GOT3 (cell line): Measurements from ENCODE around the gene MICAL1.

ENCODE experiments used
- DNase-seq: peaks from one replicate; lab custom pipeline; 2025; ENCODE audit warnings: mixed read lengths; lab: John Stamatoyannopoulos, UW

MICAL1 gene

GRCh38 chr6:109455437-109456110 lies at the start of gene MICAL1:
TSS of gene MICAL1 (minus strand) at chr6:109455772. CDS start at chr6:109454196, 1,576 bp downstream.
- peak; percentile 12 for DNase-seq

GRCh38 chr6:109503327-109504224 lies 48.0 kb upstream of the MICAL1 start:
- no peak for DNase-seq

GRCh38 chr6:109498936-109499335 lies 43.4 kb upstream of the MICAL1 start:
- no peak for DNase-seq

- DNase-seq, result no peak
Measured at GRCh38 chr6:109498052-109498451, 42.5 kb upstream of the MICAL1 start.

- no peak for DNase-seq
Measured at GRCh38 chr6:109496036-109496772, 40.6 kb upstream of the MICAL1 start.

- no peak for DNase-seq
Measured at GRCh38 chr6:109493865-109494264, 38.3 kb upstream of the MICAL1 start.

- no peak for DNase-seq
Measured at GRCh38 chr6:109491207-109491938, 35.8 kb upstream of the MICAL1 start.

GRCh38 chr6:109490713-109491112 lies 35.1 kb upstream of the MICAL1 start:
- DNase-seq, result no peak

- no peak for DNase-seq
Measured at GRCh38 chr6:109488001-109488400, 32.4 kb upstream of the MICAL1 start.

- DNase-seq, result no peak
Measured at GRCh38 chr6:109486068-109486467, 30.5 kb upstream of the MICAL1 start.

- no peak for DNase-seq
Measured at GRCh38 chr6:109485266-109485935, 29.8 kb upstream of the MICAL1 start.

- no peak for DNase-seq
Measured at GRCh38 chr6:109484122-109484521, 28.6 kb upstream of the MICAL1 start.

- no peak for DNase-seq
Measured at GRCh38 chr6:109483735-109484057, 28.1 kb upstream of the MICAL1 start.

- peak; percentile 65 for DNase-seq
Measured at GRCh38 chr6:109482905-109483734, 27.5 kb upstream of the MICAL1 start, which contains the start of gene ZBTB24. TSS of gene ZBTB24 (minus strand) at chr6:109483219. CDS start at chr6:109482026, 1,193 bp downstream.

- DNase-seq, result no peak
Measured at GRCh38 chr6:109480993-109481480, 25.5 kb upstream of the MICAL1 start.

- DNase-seq, result no peak
Measured at GRCh38 chr6:109478841-109479624, 23.5 kb upstream of the MICAL1 start.

- DNase-seq, result no peak
Measured at GRCh38 chr6:109478222-109478805, 22.7 kb upstream of the MICAL1 start.

- DNase-seq, result no peak
Measured at GRCh38 chr6:109477725-109478124, 22.2 kb upstream of the MICAL1 start.

GRCh38 chr6:109477184-109477583 lies 21.6 kb upstream of the MICAL1 start:
- no peak for DNase-seq
